HepG2 (cell line): ENCODE data around the gene TMEM151A. TPM values are rescaled to one million over a fixed set of nuclear protein-coding genes. Genes with fewer than 3 reads are reported as not detected.

Experiments
- ATAC-seq: fragments of 200-7000 bp; cut with Tn5 transposase; 3 replicates; pipeline ENCODE4 v1.9.1; 2020; ENCODE audit warnings: mild to moderate bottlenecking, moderate library complexity
- BruUV-seq: library from RNA; stranded (reverse); fragments of 400-500 nt; replicated peaks from 2 replicates; lab custom pipeline; 2021; lab: Mats Ljungman, UMichigan
- CTCF ChIA-PET: fragments of 300-600 bp; formaldehyde crosslinking; extraction: SDS; loops from one replicate; lab custom pipeline; 2021; ENCODE audit warnings: low total read pairs, inconsistent platforms, low intra/inter-chr PET ratio; lab: Yijun Ruan, JAX
- POLR2A ChIA-PET: fragments of 350-600 bp; sonication (Branson Sonifier 250); formaldehyde crosslinking; loops from one replicate; lab custom pipeline; 2020; ENCODE audit warnings: antibody characterized with exemption, inconsistent platforms; lab: Yijun Ruan, JAX
- DNase-seq: peaks from one replicate; pipeline ENCODE4 v3.0.0-alpha.2; 2015; ENCODE audit warnings: low spot score
- FAIRE-seq: peaks from 3 replicates; lab custom pipeline; 2011; peaks lifted over from hg19 to GRCh38; lab: Jason Lieb, UNC
- H2AFZ ChIP-seq: one replicate; pipeline ENCODE4 v1.6.1; 2011; ENCODE audit warnings: low read length, inconsistent platforms
- H3K27ac ChIP-seq: fragments of 300-600 bp; 3 replicates; pipeline ENCODE4 v1.8.0; 2011; ENCODE audit warnings: mixed run types, mild to moderate bottlenecking, mixed read lengths, low read length, inconsistent platforms; ENCODE audit not compliant: insufficient read depth; ENCODE audit errors: extremely low read length
- H3K27me3 ChIP-seq, 2 experiments: fragments of 200-600 bp in 1 of 2; 2 replicates in 1 of 2; 3 replicates in 1 of 2; pipeline versions ENCODE4 v1.6.0 to v1.8.0; 2011; ENCODE audit warnings: low read length in 2 of 2, mild to moderate bottlenecking in 2 of 2, moderate library complexity in 2 of 2, inconsistent platforms in 1 of 2; ENCODE audit not compliant: insufficient read depth in 2 of 2, control insufficient read depth in 1 of 2
- H3K36me3 ChIP-seq, 2 experiments: fragments of 200-600 bp in 1 of 2; replicated peaks in 1 of 2; 2 replicates in 1 of 2; 3 replicates in 1 of 2; pipeline versions ENCODE4 v1.5.1 to v1.8.0; 2011; ENCODE audit warnings: low read length in 2 of 2, inconsistent platforms in 1 of 2; ENCODE audit not compliant: insufficient read depth in 2 of 2, control insufficient read depth in 1 of 2
- H3K4me1 ChIP-seq: 2 replicates; pipeline ENCODE4 v1.5.1; 2012; ENCODE audit warnings: low read length, inconsistent platforms; ENCODE audit not compliant: insufficient read depth
- H3K4me2 ChIP-seq: 2 replicates; pipeline ENCODE4 v1.6.0; 2011; ENCODE audit warnings: low read depth, low read length, inconsistent platforms
- H3K4me3 ChIP-seq, 3 experiments: fragments of 200-600 bp in 1 of 3; sonication (generic), shearing (Covaris generic) in 1 of 3; replicated peaks in 1 of 3; 2 replicates each; pipeline ENCODE4 v1.5.1; 2011 to 2016; ENCODE audit warnings: low read length in 3 of 3, inconsistent platforms in 2 of 3, low read depth in 2 of 3, mild to moderate bottlenecking in 2 of 3, control low read depth in 1 of 3, mixed read lengths in 1 of 3; ENCODE audit not compliant: insufficient read depth in 1 of 3
- H3K79me2 ChIP-seq: one replicate; pipeline ENCODE4 v1.6.1; 2011; ENCODE audit warnings: low read length, inconsistent platforms; ENCODE audit not compliant: insufficient read depth
- H3K9ac ChIP-seq: 2 replicates; pipeline ENCODE4 v1.6.0; 2011; ENCODE audit warnings: mild to moderate bottlenecking, low read depth, low read length, inconsistent platforms; ENCODE audit not compliant: insufficient read depth
- H3K9me3 ChIP-seq: 2 replicates; pipeline ENCODE4 v1.5.1; 2012; ENCODE audit warnings: mild to moderate bottlenecking, low read length
- H4K20me1 ChIP-seq: 2 replicates; pipeline ENCODE4 v1.6.0; 2011; ENCODE audit warnings: inconsistent platforms, mild to moderate bottlenecking, low read length, moderate library complexity; ENCODE audit not compliant: insufficient read depth
- MAFF ChIP-seq: IDR thresholded peaks from 2 replicates; pipeline ENCODE4 v1.6.1; 2011; ENCODE audit warnings: low read depth, low read length, improper control_type of control experiment
- SALL2 ChIP-seq: sonication (generic); formaldehyde crosslinking; IDR thresholded peaks from 2 replicates; pipeline ENCODE4 v1.8.1; 2023; ENCODE audit warnings: mild to moderate bottlenecking, missing genetic modification reagents, inconsistent platforms
- ZBTB14 ChIP-seq: sonication (generic); formaldehyde crosslinking; IDR thresholded peaks from 2 replicates; pipeline ENCODE4 v1.4.0; 2020; ENCODE audit warnings: missing genetic modification reagents
- ZNF572 ChIP-seq: sonication (generic); formaldehyde crosslinking; IDR thresholded peaks from 2 replicates; pipeline ENCODE4 v1.5.1; 2020; ENCODE audit warnings: mild to moderate bottlenecking, missing genetic modification reagents
- ZNF607 ChIP-seq: sonication (generic); formaldehyde crosslinking; IDR thresholded peaks from 2 replicates; pipeline ENCODE4 v1.5.1; 2020; ENCODE audit warnings: missing genetic modification reagents, mild to moderate bottlenecking, borderline replicate concordance
- WGBS: methylation state at CpG from one replicate; pipeline ENCODE4 v1.1.6; 2017; ENCODE audit warnings: low lambda C conversion rate; 5-methylcytosine and 5-hydroxymethylcytosine counted together
- in situ Hi-C: cut with HindIII; loops from 2 replicates; pipeline ENCODE4 v1.10.0; 2017; ENCODE audit warnings: low pct_unique_long_range_greater_than_20kb; ENCODE audit not compliant: extremely low pct_ligation_motif_present
- intact Hi-C: fragments of 100-400 bp; cut with micrococcal nuclease; formaldehyde crosslinking; loops from one replicate; pipeline ENCODE4 v1.10.0; 2022; ENCODE audit not compliant: unreplicated experiment
- polyA plus RNA-seq, 8 experiments: library from polyadenylated mRNA; depleted of rRNA in 3 of 8; stranded (reverse) in 7 of 8; unstranded in 1 of 8; fragments of >200 nt; fragmentation: Illumina TruSeq in 4 of 8; extraction: Trizol in 4 of 8; gene quantifications; 2 replicates each; pipeline versions ENCODE4 v1.2.1 to v1.2.3, GENCODE V29; 2011 to 2016; ENCODE audit warnings: low read depth in 4 of 8, missing spikeins in 1 of 8, mixed read lengths in 1 of 8; ENCODE audit not compliant: insufficient read depth in 1 of 8
- total RNA-seq, 5 experiments: library from RNA; depleted of rRNA; stranded (reverse); fragments of >200 nt; fragmentation: Illumina TruSeq; extraction: Trizol; gene quantifications; 2 replicates each; pipeline ENCODE4 v1.2.3, GENCODE V29; 2016; ENCODE audit warnings: low read depth in 1 of 5
- TF ChIP-seq, protein P1 (sequence below): sonication (generic); formaldehyde crosslinking; IDR thresholded peaks from 2 replicates; pipeline ENCODE4 v1.4.0; 2020; ENCODE audit warnings: missing genetic modification reagents, borderline replicate concordance

The TMEM151A gene
- total and polyA plus RNA-seq, 2 of the 13 experiments (the other 11 are each of a cell fraction or from before 2014, with no cell fraction given), result 0.18 to 0.33 TPM

- WGBS, result 3% methylated on average over 10 of the region's 10 CpGs
- no peak for FAIRE-seq
- H3K4me2 ChIP-seq, result no peak overlapping the region
These were observed 33.0 kb downstream of the TMEM151A start for GRCh38 chr11:66324664-66325063.

More at GRCh38 chr11:66324664-66325063, 33.0 kb downstream of the TMEM151A start:
- in situ Hi-C loops, result loop anchor here (5.0 kb wide), 1 partner anchor 32 kb away; the partner anchor contains the start of gene TMEM151A
- no peak overlapping the region for H2AFZ ChIP-seq
- no peak for TF ChIP-seq ZNF607
- TF ChIP-seq ZNF572, result no peak
- TF ChIP-seq, protein P1, sequence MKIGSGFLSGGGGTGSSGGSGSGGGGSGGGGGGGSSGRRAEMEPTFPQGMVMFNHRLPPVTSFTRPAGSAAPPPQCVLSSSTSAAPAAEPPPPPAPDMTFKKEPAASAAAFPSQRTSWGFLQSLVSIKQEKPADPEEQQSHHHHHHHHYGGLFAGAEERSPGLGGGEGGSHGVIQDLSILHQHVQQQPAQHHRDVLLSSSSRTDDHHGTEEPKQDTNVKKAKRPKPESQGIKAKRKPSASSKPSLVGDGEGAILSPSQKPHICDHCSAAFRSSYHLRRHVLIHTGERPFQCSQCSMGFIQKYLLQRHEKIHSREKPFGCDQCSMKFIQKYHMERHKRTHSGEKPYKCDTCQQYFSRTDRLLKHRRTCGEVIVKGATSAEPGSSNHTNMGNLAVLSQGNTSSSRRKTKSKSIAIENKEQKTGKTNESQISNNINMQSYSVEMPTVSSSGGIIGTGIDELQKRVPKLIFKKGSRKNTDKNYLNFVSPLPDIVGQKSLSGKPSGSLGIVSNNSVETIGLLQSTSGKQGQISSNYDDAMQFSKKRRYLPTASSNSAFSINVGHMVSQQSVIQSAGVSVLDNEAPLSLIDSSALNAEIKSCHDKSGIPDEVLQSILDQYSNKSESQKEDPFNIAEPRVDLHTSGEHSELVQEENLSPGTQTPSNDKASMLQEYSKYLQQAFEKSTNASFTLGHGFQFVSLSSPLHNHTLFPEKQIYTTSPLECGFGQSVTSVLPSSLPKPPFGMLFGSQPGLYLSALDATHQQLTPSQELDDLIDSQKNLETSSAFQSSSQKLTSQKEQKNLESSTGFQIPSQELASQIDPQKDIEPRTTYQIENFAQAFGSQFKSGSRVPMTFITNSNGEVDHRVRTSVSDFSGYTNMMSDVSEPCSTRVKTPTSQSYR, result no peak
- TF ChIP-seq ZBTB14, result no peak
- no peak for TF ChIP-seq SALL2 (CRISPR knock-in tag)
- no peak for TF ChIP-seq MAFF
- no TSS peak for BruUV-seq
- no peak overlapping the region for H3K9ac ChIP-seq
- DNase-seq (no peak), ATAC-seq (no peak)
- H3K4me1 ChIP-seq, result peaks cover 63% of the 10 kb centered on the region
- peaks cover 0 to 24% of the 10 kb centered on the region in 2 experiments; a peak in 3 of 5 replicates for H3K27me3 ChIP-seq
- H3K36me3 ChIP-seq, result no peaks in the 10 kb centered on the region
- no peak overlapping the region for H3K4me3 ChIP-seq
- no peaks in the 10 kb centered on the region for H3K79me2 ChIP-seq
- H3K27ac ChIP-seq, result no peak overlapping the region
- H4K20me1 ChIP-seq, result no peaks in the 10 kb centered on the region
- intact Hi-C loops, result loop anchor here (5.0 kb wide), 1 partner anchor 542 kb away; the partner anchor contains the start of gene AP5B1
- H3K9me3 ChIP-seq, result no peaks in the 10 kb centered on the region
- CTCF ChIA-PET, result interaction anchor here (1.8 kb wide), 1 partner anchor 13 kb away, joined by 4 read pairs; no protein-coding TSS in a partner anchor
- POLR2A ChIA-PET, result interaction anchor here (1.1 to 1.8 kb wide), 2 partner anchors 11 to 12 kb away, joined by 3 to 5 read pairs; no protein-coding TSS in a partner anchor
